ENCODE results near the gene BLOC1S5. TPM values are rescaled to one million over a fixed set of nuclear protein-coding genes. Genes with fewer than 3 reads are reported as not detected.
A peak's percentile ranks its signal among the peaks of the same experiment; 100 is the strongest.

The BLOC1S5 gene
- total and polyA plus RNA-seq, 2 donors (not counting 3 experiments of a cell fraction or from before 2014, with no cell fraction given): 3.9 to 19.1 TPM

DNA sequence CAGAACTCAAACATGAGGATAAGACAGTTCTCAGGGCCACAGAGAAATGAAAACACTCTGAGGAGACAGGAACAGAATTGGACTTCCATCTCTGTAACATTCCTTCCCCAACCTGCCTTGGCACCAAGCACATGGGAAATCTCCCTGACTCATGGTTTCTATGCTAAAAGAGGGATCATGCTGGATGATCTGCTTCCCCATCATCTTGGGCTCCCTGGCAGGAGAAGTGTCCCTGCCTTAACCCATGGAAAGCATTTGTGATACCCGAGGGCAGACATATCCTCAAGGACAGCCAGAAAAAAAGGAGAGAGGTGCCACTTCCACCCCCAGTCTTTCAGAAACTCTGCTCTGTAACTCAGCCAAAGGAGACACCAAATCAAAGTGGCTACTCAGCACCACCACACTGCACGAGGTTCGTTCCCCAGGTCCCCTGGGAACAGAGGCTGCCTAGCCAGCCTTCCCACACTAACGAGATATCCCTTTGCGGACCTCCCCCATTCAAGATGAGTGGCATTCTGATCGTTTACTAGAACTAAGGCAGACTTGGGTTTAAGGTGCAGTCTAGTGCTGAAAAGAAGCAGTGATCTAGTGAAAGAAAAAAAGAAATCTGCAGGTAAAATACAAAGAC is 34.8 kb downstream of the BLOC1S5 start:
- ChIA-PET CTCF (interaction anchor here (1.5 to 1.6 kb wide), 3 partner anchors 12 to 307 kb away, joined by 3 to 7 read pairs (median 5); no protein-coding TSS in a partner anchor), POLR2A (no interaction called here)
- peaks cover 33% of the 10 kb centered on the region for H3K79me2 ChIP-seq (ENCODE audit: control insufficient read depth, insufficient read depth, low read length)
- dilution Hi-C loops (cut with MboI; ENCODE audit: extremely low pct_ligation_motif_present, low sequenced_read_pairs): no loop called here
- no peaks in the 10 kb centered on the region for H3K27me3 ChIP-seq (ENCODE audit: control insufficient read depth in 2 of 2, insufficient read depth in 2 of 2, low read length in 2 of 2)
- H4K20me1 ChIP-seq (replicated peaks; ENCODE audit: control insufficient read depth, extremely low read depth, insufficient read depth, low read length): no peaks in the 10 kb centered on the region
- no TSS peak for BruUV-seq (replicated peaks)
- peaks cover 19% of the 10 kb centered on the region for H3K4me1 ChIP-seq (ENCODE audit: control insufficient read depth, extremely low read depth, insufficient read depth, low read length)
- H2AFZ ChIP-seq (ENCODE audit: low read depth, low read length): no peak overlapping the region
- H3K4me3 ChIP-seq (replicated peaks in 1 of 3; ENCODE audit: insufficient read depth in 1 of 3, low read depth in 1 of 3, low read length in 3 of 3): no peak overlapping the region
- DNase-seq (ENCODE audit: low read depth, low spot score): peak; percentile 21
- peak overlapping the region; percentile 82 for H3K27ac ChIP-seq (ENCODE audit: insufficient read depth, low read depth, low read length)
- no peak overlapping the region for H3K4me2 ChIP-seq (ENCODE audit: insufficient read depth, low read length)
- no peaks in the 10 kb centered on the region for H3K9me1 ChIP-seq (replicated peaks; ENCODE audit: control insufficient read depth, extremely low read depth, insufficient read depth, low read length)
- FAIRE-seq: no peak
- TF ChIP-seq GATA2 (IDR thresholded peaks at IDR 0.05; ENCODE audit: insufficient read depth, insufficient read length, low read depth, low read length): no peak
- TF ChIP-seq MYC (IDR thresholded peaks at IDR 0.05; ENCODE audit: low read depth, low read length): no peak
- TF ChIP-seq POLR2AphosphoS5 (IDR thresholded peaks at IDR 0.05; ENCODE audit: insufficient read depth, low read depth, low read length): no peak
- TF ChIP-seq FOS (IDR thresholded peaks at IDR 0.05; ENCODE audit: borderline replicate concordance, insufficient read depth, low read length): no peak
- TF ChIP-seq POLR2A (IDR thresholded peaks at IDR 0.05; ENCODE audit: low read depth, low read length): no peak
- TF ChIP-seq, protein P1, sequence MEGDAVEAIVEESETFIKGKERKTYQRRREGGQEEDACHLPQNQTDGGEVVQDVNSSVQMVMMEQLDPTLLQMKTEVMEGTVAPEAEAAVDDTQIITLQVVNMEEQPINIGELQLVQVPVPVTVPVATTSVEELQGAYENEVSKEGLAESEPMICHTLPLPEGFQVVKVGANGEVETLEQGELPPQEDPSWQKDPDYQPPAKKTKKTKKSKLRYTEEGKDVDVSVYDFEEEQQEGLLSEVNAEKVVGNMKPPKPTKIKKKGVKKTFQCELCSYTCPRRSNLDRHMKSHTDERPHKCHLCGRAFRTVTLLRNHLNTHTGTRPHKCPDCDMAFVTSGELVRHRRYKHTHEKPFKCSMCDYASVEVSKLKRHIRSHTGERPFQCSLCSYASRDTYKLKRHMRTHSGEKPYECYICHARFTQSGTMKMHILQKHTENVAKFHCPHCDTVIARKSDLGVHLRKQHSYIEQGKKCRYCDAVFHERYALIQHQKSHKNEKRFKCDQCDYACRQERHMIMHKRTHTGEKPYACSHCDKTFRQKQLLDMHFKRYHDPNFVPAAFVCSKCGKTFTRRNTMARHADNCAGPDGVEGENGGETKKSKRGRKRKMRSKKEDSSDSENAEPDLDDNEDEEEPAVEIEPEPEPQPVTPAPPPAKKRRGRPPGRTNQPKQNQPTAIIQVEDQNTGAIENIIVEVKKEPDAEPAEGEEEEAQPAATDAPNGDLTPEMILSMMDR (IDR thresholded peaks at IDR 0.05; ENCODE audit: extremely low read depth in 1 of 2, insufficient read depth in 1 of 2, low read depth in 1 of 2, low read length in 2 of 2): no peak
- intact Hi-C loops (cut with micrococcal nuclease): no loop called here
- peak overlapping the region; percentile 73 for H3K9ac ChIP-seq (replicated peaks; ENCODE audit: extremely low read depth, insufficient read depth, low read length)
- H3K9me3 ChIP-seq (replicated peaks; ENCODE audit: control insufficient read depth, insufficient read depth, low read length): no peaks in the 10 kb centered on the region
- no peaks in the 10 kb centered on the region for H3K36me3 ChIP-seq (ENCODE audit: control insufficient read depth in 2 of 2, extremely low read depth in 1 of 2, insufficient read depth in 2 of 2, low read length in 2 of 2)

All from endothelial cell of umbilical vein (primary cell).